Parathyroid adenoma (tissue), 2 donors: ENCODE results near the gene DOP1A.

ENCODE experiments used
- H2AFZ ChIP-seq: fragments of 300-600 bp; sonication (generic); one replicate; pipeline ENCODE4 v1.7.0; 2017; ENCODE audit warnings: antibody characterized with exemption, mild to moderate bottlenecking
- H3K27ac ChIP-seq: fragments of 300-600 bp; sonication (generic); one replicate; pipeline ENCODE4 v1.7.0; 2017
- H3K27me3 ChIP-seq: fragments of 300-600 bp; sonication (generic); one replicate; pipeline ENCODE4 v1.7.0; 2017; ENCODE audit warnings: low read length; ENCODE audit not compliant: control insufficient read depth, insufficient read depth
- H3K36me3 ChIP-seq: fragments of 300-600 bp; sonication (generic); one replicate; pipeline ENCODE4 v1.7.0; 2017; ENCODE audit warnings: low read length; ENCODE audit not compliant: control insufficient read depth, insufficient read depth
- H3K4me1 ChIP-seq: fragments of 300-600 bp; sonication (generic); one replicate; pipeline ENCODE4 v1.7.0; 2017; ENCODE audit warnings: control low read depth
- H3K4me2 ChIP-seq: fragments of 300-600 bp; sonication (generic); one replicate; pipeline ENCODE4 v1.7.0; 2017; ENCODE audit warnings: low read length
- H3K4me3 ChIP-seq: fragments of 300-600 bp; sonication (generic); one replicate; pipeline ENCODE4 v1.7.0; 2017; ENCODE audit warnings: low read depth, low read length
- H3K79me2 ChIP-seq: fragments of 300-600 bp; sonication (generic); one replicate; pipeline ENCODE4 v1.7.0; 2017; ENCODE audit warnings: control low read depth
- H3K9ac ChIP-seq: fragments of 300-600 bp; sonication (generic); one replicate; pipeline ENCODE4 v1.7.0; 2017; ENCODE audit warnings: mild to moderate bottlenecking
- H3K9me3 ChIP-seq: fragments of 300-600 bp; sonication (generic); one replicate; pipeline ENCODE4 v1.7.0; 2017; ENCODE audit warnings: low read length; ENCODE audit not compliant: control insufficient read depth
- TF ChIP-seq, protein P1 (sequence below): fragments of 300-600 bp; sonication (generic); IDR thresholded peaks from one replicate; pipeline ENCODE4 v1.7.0; 2017; ENCODE audit warnings: antibody characterized with exemption, mild to moderate bottlenecking
- donor health status: primary hyperparathyroidism.

Gene DOP1A

DNA sequence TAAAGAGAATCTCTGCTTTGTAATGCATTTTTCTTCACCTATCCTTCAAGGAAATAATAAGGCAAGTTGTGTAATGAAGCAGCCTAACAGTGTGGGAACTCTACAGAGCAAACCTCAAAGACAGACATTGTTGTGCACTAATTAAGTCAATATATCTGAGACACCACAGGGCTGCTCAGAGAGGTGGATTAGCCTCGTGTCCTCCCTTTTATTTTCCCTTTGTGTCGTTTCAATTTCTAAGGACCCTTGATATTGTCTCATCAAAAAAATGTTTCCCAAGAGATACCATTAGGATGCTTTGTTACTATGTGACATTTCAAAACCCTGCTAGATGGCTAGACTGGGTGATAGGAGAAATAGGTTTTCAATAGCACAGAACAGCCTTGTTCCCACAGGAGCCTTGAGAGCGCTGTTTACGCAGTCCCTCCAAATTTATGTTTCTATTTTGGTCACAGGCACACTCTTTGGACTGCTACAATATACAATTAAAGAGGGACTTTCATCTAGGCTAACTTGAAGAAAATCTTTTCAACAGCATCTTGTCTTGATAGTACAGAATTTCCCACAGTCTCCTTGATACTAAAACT is 24.9 kb upstream of the DOP1A start:
- Histone ChIP-seq H3K4me3 (no peak overlapping the region), H3K27me3 (no peaks in the 10 kb centered on the region), H3K79me2 (no peaks in the 10 kb centered on the region), H3K4me2 (no peak overlapping the region), H3K9ac (no peak overlapping the region), H2AFZ (no peak overlapping the region), H3K9me3 (no peaks in the 10 kb centered on the region), H3K36me3 (no peaks in the 10 kb centered on the region), H3K4me1 (no peaks in the 10 kb centered on the region), H3K27ac (no peak overlapping the region)
- TF ChIP-seq, protein P1, sequence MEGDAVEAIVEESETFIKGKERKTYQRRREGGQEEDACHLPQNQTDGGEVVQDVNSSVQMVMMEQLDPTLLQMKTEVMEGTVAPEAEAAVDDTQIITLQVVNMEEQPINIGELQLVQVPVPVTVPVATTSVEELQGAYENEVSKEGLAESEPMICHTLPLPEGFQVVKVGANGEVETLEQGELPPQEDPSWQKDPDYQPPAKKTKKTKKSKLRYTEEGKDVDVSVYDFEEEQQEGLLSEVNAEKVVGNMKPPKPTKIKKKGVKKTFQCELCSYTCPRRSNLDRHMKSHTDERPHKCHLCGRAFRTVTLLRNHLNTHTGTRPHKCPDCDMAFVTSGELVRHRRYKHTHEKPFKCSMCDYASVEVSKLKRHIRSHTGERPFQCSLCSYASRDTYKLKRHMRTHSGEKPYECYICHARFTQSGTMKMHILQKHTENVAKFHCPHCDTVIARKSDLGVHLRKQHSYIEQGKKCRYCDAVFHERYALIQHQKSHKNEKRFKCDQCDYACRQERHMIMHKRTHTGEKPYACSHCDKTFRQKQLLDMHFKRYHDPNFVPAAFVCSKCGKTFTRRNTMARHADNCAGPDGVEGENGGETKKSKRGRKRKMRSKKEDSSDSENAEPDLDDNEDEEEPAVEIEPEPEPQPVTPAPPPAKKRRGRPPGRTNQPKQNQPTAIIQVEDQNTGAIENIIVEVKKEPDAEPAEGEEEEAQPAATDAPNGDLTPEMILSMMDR = no peak

DNA sequence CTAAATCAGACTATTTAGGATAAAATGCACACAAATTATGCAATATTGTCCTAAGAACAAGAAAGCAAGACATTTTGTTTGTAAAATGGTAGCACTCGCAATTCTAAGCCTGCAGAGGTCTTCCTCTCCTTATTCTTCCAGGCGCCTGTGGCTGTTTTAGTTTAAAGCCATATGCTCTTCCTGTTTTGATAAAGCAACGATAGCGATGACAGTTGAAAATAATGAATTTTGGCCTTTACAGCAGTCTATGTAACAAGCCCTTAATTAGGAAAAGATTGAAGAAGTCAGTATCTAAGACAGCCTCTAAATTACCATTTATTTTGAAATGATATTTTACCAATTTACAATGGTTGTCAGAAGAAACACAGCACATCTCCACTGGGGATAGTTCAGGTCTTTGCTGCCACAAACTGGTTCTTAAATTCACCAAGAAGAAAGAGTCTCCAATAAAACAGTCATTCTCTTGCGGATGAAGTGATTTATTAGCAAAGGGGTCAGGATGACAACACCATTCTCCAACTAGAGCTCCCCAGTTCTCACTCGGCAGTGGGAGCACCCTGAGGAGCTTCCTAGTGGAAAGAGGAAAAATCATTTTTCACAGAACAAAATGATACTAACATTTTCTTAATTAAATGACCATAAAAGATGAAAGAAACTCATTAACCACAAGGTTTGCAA is 23.2 kb upstream of the DOP1A start:
- Histone ChIP-seq H3K4me1 (no peaks in the 10 kb centered on the region), H3K4me3 (no peak overlapping the region)

GRCh38 chr6:83047065-83047754 is 20.3 kb upstream of the DOP1A start:
- Histone ChIP-seq H3K9me3 (no peaks in the 10 kb centered on the region), H3K27me3 (no peaks in the 10 kb centered on the region), H3K36me3 (no peaks in the 10 kb centered on the region), H3K4me1 (no peaks in the 10 kb centered on the region), H3K79me2 (no peaks in the 10 kb centered on the region), H2AFZ (no peak overlapping the region), H3K4me3 (no peak overlapping the region), H3K4me2 (no peak overlapping the region), H3K27ac (no peak overlapping the region), H3K9ac (no peak overlapping the region)
- TF ChIP-seq, protein P1 = no peak

More for the DNA sequence above, 23.2 kb upstream of the DOP1A start:
- no peak overlapping the region for H3K9ac ChIP-seq
- H3K79me2 ChIP-seq = no peaks in the 10 kb centered on the region
- TF ChIP-seq, protein P1 = no peak
- no peak overlapping the region for H3K27ac ChIP-seq
- H2AFZ ChIP-seq = no peak overlapping the region
- H3K36me3 ChIP-seq = no peaks in the 10 kb centered on the region
- no peak overlapping the region for H3K4me2 ChIP-seq
- no peaks in the 10 kb centered on the region for H3K27me3 ChIP-seq
- no peaks in the 10 kb centered on the region for H3K9me3 ChIP-seq

- H3K4me2 ChIP-seq = no peak overlapping the region
- H3K9ac ChIP-seq = no peak overlapping the region
- H3K27ac ChIP-seq = no peak overlapping the region
- no peaks in the 10 kb centered on the region for H3K36me3 ChIP-seq
- TF ChIP-seq, protein P1 = no peak
- H3K4me1 ChIP-seq = no peaks in the 10 kb centered on the region
- no peak overlapping the region for H3K4me3 ChIP-seq
- no peaks in the 10 kb centered on the region for H3K9me3 ChIP-seq
- H3K27me3 ChIP-seq = no peaks in the 10 kb centered on the region
- H2AFZ ChIP-seq = no peak overlapping the region
- no peaks in the 10 kb centered on the region for H3K79me2 ChIP-seq
These were observed 15.9 kb upstream of the DOP1A start for GRCh38 chr6:83051377-83052172.
